ENCODE results near the gene SGMS1. TPM values are rescaled to one million over a fixed set of nuclear protein-coding genes. Genes with fewer than 3 reads are reported as not detected.

The SGMS1 gene
- polyA plus RNA-seq, 1 of the 3 experiments (the other 2 are of a cell fraction), result 6.3 TPM

DNA sequence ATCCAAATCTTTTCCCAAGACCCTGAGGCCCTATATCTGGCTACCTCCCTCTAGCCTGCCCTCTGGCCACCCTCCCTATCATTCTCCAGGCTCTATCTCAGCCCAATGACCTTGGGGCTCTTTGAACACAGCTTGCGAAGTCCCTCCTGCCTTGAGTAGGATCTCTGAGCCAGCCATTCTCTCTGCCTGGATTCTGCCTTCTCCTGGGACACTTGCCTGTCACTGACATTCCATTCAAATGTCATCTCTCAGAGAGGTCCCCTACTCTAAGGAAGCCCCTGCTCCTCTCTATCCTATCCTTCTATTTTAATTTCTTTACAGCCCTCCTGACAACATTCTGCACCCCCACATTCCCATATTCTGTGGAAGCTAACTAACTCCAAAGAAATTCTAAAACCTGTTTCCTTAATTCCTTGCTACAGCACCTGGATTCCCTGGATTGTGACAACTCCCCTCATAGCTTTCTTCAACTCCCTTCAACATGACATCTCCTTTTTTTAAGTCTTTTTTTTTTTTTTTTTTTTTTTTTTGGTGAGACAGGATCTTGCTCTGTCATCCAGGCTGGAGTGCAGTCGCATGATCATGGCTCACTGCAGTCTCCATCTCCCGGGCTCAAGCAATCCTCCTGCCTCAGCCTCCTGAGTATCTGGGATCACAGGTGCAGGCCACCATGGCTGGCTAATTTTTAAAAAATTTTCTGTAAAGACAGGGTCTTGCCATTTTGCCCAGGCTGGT, 291.5 kb downstream of the SGMS1 start:
- POLR2A ChIA-PET, result no interaction called here
- WGBS (ENCODE audit: low lambda C conversion rate), result 100% methylated on average over 3 of the region's 3 CpGs

More for the DNA sequence above, 291.5 kb downstream of the SGMS1 start:
- Histone ChIP-seq H3K27ac (ENCODE audit: low read depth in 2 of 2, low read length in 1 of 2) (no peak overlapping the region), H3K4me2 (no peak overlapping the region), H2AFZ (ENCODE audit: low read depth) (no peak overlapping the region), H3K4me3 (ENCODE audit: low read depth in 2 of 2, low read length in 1 of 2) (no peak overlapping the region), H3K9me2 (no peaks in the 10 kb centered on the region), H3F3A (replicated peaks; ENCODE audit: insufficient read depth) (peaks cover 4% of the 10 kb centered on the region), H3K27me3 (ENCODE audit: insufficient read depth) (no peaks in the 10 kb centered on the region), H3K79me2 (ENCODE audit: insufficient read depth) (no peaks in the 10 kb centered on the region), H3K9ac (no peak overlapping the region), H3K4me1 (ENCODE audit: control insufficient read depth in 1 of 2, insufficient read depth in 2 of 2, low read depth in 1 of 2, low read length in 1 of 2) (peaks cover 0 to 1% of the 10 kb centered on the region in 2 experiments; a peak in 1 of 4 replicates), H3K36me3 (replicated peaks in 1 of 2; ENCODE audit: control insufficient read depth in 1 of 2, insufficient read depth in 2 of 2, low read length in 1 of 2) (no peaks in the 10 kb centered on the region), H3K9me3 (no peaks in the 10 kb centered on the region), H4K20me1 (ENCODE audit: insufficient read depth) (no peaks in the 10 kb centered on the region)
- TF ChIP-seq TAF1 (IDR thresholded peaks at IDR 0.05; ENCODE audit: borderline replicate concordance, low read depth, low read length), result no peak
- TF ChIP-seq, protein P1, sequence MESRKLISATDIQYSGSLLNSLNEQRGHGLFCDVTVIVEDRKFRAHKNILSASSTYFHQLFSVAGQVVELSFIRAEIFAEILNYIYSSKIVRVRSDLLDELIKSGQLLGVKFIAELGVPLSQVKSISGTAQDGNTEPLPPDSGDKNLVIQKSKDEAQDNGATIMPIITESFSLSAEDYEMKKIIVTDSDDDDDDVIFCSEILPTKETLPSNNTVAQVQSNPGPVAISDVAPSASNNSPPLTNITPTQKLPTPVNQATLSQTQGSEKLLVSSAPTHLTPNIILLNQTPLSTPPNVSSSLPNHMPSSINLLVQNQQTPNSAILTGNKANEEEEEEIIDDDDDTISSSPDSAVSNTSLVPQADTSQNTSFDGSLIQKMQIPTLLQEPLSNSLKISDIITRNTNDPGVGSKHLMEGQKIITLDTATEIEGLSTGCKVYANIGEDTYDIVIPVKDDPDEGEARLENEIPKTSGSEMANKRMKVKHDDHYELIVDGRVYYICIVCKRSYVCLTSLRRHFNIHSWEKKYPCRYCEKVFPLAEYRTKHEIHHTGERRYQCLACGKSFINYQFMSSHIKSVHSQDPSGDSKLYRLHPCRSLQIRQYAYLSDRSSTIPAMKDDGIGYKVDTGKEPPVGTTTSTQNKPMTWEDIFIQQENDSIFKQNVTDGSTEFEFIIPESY (IDR thresholded peaks at IDR 0.05; ENCODE audit: borderline replicate concordance, low read depth), result no peak
- TF ChIP-seq YY1 (IDR thresholded peaks at IDR 0.05; ENCODE audit: low read depth), result no peak
- TF ChIP-seq, protein P2, sequence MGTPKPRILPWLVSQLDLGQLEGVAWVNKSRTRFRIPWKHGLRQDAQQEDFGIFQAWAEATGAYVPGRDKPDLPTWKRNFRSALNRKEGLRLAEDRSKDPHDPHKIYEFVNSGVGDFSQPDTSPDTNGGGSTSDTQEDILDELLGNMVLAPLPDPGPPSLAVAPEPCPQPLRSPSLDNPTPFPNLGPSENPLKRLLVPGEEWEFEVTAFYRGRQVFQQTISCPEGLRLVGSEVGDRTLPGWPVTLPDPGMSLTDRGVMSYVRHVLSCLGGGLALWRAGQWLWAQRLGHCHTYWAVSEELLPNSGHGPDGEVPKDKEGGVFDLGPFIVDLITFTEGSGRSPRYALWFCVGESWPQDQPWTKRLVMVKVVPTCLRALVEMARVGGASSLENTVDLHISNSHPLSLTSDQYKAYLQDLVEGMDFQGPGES (IDR thresholded peaks at IDR 0.05; ENCODE audit: low read depth, low read length), result no peak
- no peak for TF ChIP-seq USF1 (IDR thresholded peaks at IDR 0.05; ENCODE audit: borderline replicate concordance, low read depth)
- no peak for TF ChIP-seq SMC3 (IDR thresholded peaks at IDR 0.05; ENCODE audit: low read depth, low read length)
- no peak for TF ChIP-seq FOXM1 (IDR thresholded peaks at IDR 0.05; ENCODE audit: low read depth)
- TF ChIP-seq, protein P3, sequence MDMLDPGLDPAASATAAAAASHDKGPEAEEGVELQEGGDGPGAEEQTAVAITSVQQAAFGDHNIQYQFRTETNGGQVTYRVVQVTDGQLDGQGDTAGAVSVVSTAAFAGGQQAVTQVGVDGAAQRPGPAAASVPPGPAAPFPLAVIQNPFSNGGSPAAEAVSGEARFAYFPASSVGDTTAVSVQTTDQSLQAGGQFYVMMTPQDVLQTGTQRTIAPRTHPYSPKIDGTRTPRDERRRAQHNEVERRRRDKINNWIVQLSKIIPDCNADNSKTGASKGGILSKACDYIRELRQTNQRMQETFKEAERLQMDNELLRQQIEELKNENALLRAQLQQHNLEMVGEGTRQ (IDR thresholded peaks at IDR 0.05; ENCODE audit: borderline replicate concordance, low read depth, low read length), result no peak
- no peak for TF ChIP-seq MEF2A (IDR thresholded peaks at IDR 0.05; ENCODE audit: borderline replicate concordance, low read depth)
- TF ChIP-seq, protein P4, sequence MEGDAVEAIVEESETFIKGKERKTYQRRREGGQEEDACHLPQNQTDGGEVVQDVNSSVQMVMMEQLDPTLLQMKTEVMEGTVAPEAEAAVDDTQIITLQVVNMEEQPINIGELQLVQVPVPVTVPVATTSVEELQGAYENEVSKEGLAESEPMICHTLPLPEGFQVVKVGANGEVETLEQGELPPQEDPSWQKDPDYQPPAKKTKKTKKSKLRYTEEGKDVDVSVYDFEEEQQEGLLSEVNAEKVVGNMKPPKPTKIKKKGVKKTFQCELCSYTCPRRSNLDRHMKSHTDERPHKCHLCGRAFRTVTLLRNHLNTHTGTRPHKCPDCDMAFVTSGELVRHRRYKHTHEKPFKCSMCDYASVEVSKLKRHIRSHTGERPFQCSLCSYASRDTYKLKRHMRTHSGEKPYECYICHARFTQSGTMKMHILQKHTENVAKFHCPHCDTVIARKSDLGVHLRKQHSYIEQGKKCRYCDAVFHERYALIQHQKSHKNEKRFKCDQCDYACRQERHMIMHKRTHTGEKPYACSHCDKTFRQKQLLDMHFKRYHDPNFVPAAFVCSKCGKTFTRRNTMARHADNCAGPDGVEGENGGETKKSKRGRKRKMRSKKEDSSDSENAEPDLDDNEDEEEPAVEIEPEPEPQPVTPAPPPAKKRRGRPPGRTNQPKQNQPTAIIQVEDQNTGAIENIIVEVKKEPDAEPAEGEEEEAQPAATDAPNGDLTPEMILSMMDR (IDR thresholded peaks at IDR 0.05), result no peak
- no peak for TF ChIP-seq NFIC (IDR thresholded peaks at IDR 0.05; ENCODE audit: borderline replicate concordance)
- no peak for TF ChIP-seq TEAD4 (IDR thresholded peaks at IDR 0.05; ENCODE audit: borderline replicate concordance, insufficient read depth)
- TF ChIP-seq TCF12 (IDR thresholded peaks at IDR 0.05), result no peak
- no peak for TF ChIP-seq POLR2AphosphoS5 (IDR thresholded peaks at IDR 0.05; ENCODE audit: low read depth, low read length)
- TF ChIP-seq GATA2 (CRISPR knock-in tag; IDR thresholded peaks at IDR 0.05), result no peak
- TF ChIP-seq SIN3A (IDR thresholded peaks at IDR 0.05; ENCODE audit: borderline replicate concordance, low read depth, low read length), result no peak
- no peak for TF ChIP-seq RXRA (IDR thresholded peaks at IDR 0.05; ENCODE audit: borderline replicate concordance, low read depth)
- no peak for DNase-seq
- CTCF ChIA-PET, result no interaction called here
